Testis (tissue), 3 donors: ENCODE measurements around the gene MAEA. TPM values are rescaled to one million over a fixed set of nuclear protein-coding genes. Genes with fewer than 3 reads are reported as not detected.

Source experiments
- DNase-seq: peaks from one replicate; pipeline ENCODE4 v3.0.0-alpha.2; 2019
- H3K27ac ChIP-seq, 2 donors: fragments of 200-600 bp; sonication (generic); one replicate each; pipeline ENCODE4 v1.5.1; 2019
- H3K27me3 ChIP-seq: fragments of 200-600 bp; sonication (generic); one replicate; pipeline ENCODE4 v1.5.1; 2019
- H3K36me3 ChIP-seq: fragments of 200-600 bp; sonication (generic); one replicate; pipeline ENCODE4 v1.5.1; 2017; ENCODE audit warnings: low read depth; ENCODE audit errors: missing control alignments
- H3K4me1 ChIP-seq: fragments of 200-600 bp; sonication (generic); one replicate; pipeline ENCODE4 v1.5.1; 2019
- H3K4me3 ChIP-seq, 2 donors: fragments of 200-600 bp; sonication (generic); one replicate each; pipeline ENCODE4 v1.5.1; 2017 to 2019
- H3K9me3 ChIP-seq: fragments of 200-600 bp; sonication (generic); one replicate; pipeline ENCODE4 v1.5.1; 2017
- POLR2A ChIP-seq: fragments of 450-650 bp; IDR thresholded peaks from one replicate; pipeline ENCODE4 v1.6.1; 2017; ENCODE audit warnings: antibody characterized with exemption, mild to moderate bottlenecking, moderate library complexity
- WGBS, 2 donors: methylation state at CpG; one replicate each; pipeline ENCODE4 v1.1.5; 2018; 5-methylcytosine and 5-hydroxymethylcytosine counted together
- intact Hi-C: fragments of 100-400 bp; cut with DNase I; formaldehyde crosslinking; loops from one replicate; pipeline ENCODE4 v1.15.1; 2023; ENCODE audit warnings: low total_unique reads
- polyA plus RNA-seq: library from polyadenylated mRNA; stranded (reverse); fragments of 350-450 nt; fragmentation: Illumina TruSeq; extraction: RNeasy Lipid Tissue Mini Kit (QIAGEN cat#74804); gene quantifications from one replicate; pipeline ENCODE4 v1.2.3, GENCODE V29; 2014; ENCODE audit warnings: low read depth, low replicate concordance; ENCODE audit not compliant: insufficient read depth
- total RNA-seq, 2 donors: library from RNA; depleted of rRNA; stranded (reverse); fragments of >200 nt; gene quantifications; one replicate each; pipeline ENCODE4 v1.2.3, GENCODE V29; 2016
- TF ChIP-seq, protein P1 (sequence below), 3 experiments: fragments of 450-650 bp in 2 of 3; fragments of 200-600 bp in 1 of 3; sonication (generic) in 1 of 3; IDR thresholded peaks; one replicate each; pipeline ENCODE4 v1.5.1; 2016 to 2019; ENCODE audit warnings: antibody characterized with exemption in 3 of 3, mild to moderate bottlenecking in 2 of 3, moderate library complexity in 1 of 3

The MAEA gene
- total and polyA plus RNA-seq, 3 donors from 2014 or later = 71.2 to 129 (median 94.2) TPM

DNA sequence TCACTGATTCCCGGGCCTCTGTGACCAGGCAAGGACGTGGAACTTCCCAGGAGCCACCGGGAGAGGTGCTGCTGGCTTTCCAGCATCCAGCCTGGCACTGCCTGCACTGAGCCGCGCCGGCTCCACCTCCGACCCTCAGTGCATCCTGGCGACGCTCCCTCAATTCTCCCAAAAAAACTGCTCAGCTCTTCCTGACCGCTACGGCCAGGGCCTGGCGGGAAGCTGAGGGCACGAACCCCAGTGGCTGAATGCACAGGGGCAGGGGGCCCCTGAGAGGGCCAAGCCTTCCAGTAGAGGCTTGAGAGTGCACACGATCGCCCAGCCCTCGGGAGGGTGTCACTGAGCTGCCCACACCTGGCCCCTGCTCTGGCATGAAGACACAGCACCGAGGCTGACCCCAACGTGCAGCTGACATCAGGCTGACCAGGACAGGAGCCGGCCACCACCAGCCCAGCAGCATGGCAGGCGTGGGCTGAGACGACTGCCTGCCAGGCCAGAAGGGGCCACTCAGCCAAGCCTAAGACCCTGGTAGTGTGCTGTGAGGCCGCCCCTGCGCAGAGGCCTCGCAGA is 47.7 kb upstream of the MAEA start:
- no peak for DNase-seq
- H3K9me3 ChIP-seq = no peaks in the 10 kb centered on the region
- WGBS, 2 donors = 82 to 100% methylated on average over 3 to 23 of the region's 24 CpGs
- no peak for TF ChIP-seq POLR2A
- TF ChIP-seq, protein P1, sequence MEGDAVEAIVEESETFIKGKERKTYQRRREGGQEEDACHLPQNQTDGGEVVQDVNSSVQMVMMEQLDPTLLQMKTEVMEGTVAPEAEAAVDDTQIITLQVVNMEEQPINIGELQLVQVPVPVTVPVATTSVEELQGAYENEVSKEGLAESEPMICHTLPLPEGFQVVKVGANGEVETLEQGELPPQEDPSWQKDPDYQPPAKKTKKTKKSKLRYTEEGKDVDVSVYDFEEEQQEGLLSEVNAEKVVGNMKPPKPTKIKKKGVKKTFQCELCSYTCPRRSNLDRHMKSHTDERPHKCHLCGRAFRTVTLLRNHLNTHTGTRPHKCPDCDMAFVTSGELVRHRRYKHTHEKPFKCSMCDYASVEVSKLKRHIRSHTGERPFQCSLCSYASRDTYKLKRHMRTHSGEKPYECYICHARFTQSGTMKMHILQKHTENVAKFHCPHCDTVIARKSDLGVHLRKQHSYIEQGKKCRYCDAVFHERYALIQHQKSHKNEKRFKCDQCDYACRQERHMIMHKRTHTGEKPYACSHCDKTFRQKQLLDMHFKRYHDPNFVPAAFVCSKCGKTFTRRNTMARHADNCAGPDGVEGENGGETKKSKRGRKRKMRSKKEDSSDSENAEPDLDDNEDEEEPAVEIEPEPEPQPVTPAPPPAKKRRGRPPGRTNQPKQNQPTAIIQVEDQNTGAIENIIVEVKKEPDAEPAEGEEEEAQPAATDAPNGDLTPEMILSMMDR (IDR thresholded peaks at IDR 0.05) = no peak
- H3K4me1 ChIP-seq = peaks cover 28% of the 10 kb centered on the region
- intact Hi-C loops = no loop called here
- H3K36me3 ChIP-seq = no peaks in the 10 kb centered on the region
- no peak overlapping the region for H3K4me3 ChIP-seq
- no peaks in the 10 kb centered on the region for H3K27me3 ChIP-seq
- H3K27ac ChIP-seq = no peak overlapping the region

DNA sequence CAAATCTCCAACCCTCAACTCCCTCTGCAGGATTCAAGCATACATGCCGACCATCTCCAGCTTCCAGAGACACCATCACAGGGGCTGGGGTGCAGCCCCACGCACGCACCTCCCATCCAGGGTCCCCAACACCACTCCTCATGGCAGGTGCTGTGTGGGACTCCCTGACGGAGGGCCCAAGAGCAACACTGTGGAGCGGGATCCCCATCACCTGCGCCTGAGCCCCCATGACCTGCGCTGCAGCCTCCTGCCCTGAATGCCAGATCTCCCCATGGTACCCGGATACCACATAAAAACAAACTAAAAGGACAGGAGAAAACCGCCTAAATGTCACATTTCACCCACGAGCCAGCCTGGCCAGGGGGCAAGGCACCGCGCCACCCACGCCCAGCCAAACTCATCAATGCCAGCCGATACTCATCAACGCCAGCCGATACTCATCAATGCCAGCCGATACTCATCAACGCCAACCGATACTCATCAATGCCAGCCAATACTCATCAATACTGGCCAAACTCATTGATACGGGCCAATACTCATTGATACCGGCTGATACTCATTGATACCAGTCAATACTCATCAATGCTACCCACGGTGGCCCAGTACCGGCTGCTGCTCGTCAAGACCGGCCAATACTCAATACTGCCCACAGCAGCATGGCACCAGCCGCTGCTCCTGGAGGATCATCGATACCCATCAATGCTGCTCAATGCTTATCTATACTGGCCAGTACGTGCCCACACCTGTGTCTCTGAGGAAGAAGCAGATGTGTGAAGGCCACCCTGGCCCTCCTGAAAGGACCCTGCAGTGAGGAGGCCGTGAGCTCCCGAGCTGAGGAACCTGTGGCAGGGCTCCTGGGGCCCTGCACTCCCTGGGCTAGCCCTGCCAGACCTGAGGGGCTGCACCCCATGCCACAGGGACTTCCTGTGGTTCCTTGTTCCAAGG is 46.9 kb upstream of the MAEA start:
- WGBS, 2 donors = 95 to 96% methylated on average over 27 to 30 of the region's 30 CpGs
- H3K36me3 ChIP-seq = no peaks in the 10 kb centered on the region
- H3K4me3 ChIP-seq = no peak overlapping the region
- TF ChIP-seq POLR2A = no peak
- TF ChIP-seq, protein P1 (IDR thresholded peaks at IDR 0.05) = no peak
- H3K4me1 ChIP-seq = peaks cover 33% of the 10 kb centered on the region
- intact Hi-C loops = no loop called here
- H3K27me3 ChIP-seq = no peaks in the 10 kb centered on the region
- no peaks in the 10 kb centered on the region for H3K9me3 ChIP-seq
- H3K27ac ChIP-seq = no peak overlapping the region
- no peak for DNase-seq

DNA sequence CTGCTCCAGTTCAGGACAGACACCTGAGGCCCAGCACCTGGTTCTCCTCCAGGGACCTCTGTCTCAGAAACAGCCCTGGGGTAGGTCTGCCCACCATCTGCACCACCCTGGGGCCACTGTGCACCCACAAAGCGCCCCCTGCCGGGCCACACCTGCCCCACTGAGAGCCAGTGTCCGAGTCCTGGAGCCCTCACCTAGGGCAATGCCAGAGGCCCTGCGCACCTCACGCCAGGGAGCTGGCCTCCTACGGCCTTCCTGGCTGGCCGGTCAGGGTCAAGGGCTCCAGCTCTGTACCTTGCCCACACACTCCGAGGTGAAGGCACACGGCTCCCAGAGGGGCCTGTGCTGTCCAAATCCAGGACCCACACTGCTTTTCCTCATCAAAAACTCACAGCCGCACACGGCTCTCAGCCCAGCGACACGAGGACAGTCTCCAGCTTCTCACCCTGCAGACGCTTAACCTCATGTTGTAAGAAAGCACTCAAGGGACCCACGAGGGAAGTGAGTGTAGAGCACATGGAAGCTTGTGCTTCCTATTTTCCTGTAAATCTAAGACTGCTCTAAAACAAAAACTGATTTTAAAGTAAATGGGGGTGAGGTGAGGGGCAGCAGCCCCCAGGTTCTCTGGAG is 46.1 kb upstream of the MAEA start:
- H3K36me3 ChIP-seq = no peaks in the 10 kb centered on the region
- 71 to 76% methylated on average over 6 to 15 of the region's 15 CpGs for WGBS, 2 donors
- H3K9me3 ChIP-seq = no peaks in the 10 kb centered on the region
- no peak overlapping the region for H3K27ac ChIP-seq
- no peak for TF ChIP-seq POLR2A
- TF ChIP-seq, protein P1 (IDR thresholded peaks at IDR 0.05) = no peak
- intact Hi-C loops = no loop called here
- peaks cover 33% of the 10 kb centered on the region for H3K4me1 ChIP-seq
- no peaks in the 10 kb centered on the region for H3K27me3 ChIP-seq
- H3K4me3 ChIP-seq = no peak overlapping the region
- no peak for DNase-seq

DNA sequence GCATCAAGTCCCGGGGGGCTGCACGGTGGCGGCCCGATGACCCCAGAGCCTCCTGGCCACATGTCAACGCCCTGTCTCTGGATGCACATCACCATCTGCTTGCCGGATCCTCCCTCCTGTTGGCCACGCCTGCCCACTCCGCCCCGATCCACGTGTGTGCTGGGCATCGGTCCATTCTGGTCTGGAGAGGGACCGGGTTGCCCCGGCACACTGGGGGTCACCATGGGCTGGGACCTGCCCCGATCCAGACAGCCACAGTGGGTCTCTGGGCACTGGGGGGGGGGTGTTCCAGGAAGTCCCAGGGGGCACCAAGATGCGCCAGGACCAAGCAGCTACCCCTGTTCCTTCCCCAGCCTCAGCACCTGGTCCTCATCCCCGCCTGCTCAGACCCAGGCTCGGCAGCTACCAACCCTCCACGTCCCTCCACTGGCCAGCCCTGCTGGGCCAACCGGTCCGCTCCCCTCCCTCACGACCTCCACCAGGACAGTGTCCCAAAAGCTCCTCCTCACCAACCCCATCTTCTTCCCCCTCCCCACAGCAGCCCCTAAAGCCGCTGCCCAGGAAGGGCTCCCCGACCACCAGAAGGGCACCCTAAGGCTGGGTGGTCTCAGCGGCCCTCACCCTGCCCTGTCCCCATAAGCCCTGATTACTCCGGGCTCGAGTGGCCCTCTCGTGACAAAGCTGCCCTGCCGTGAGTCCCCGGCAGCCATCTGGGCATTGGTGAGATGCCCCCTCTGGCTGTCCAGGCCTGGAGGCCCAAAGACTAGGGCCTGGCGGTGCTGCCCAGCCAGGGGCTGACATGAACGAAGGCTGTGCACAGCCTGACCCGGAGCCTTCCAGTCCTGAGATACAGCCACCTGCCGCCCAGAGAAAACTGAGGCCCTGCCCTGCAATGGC is 45.4 kb upstream of the MAEA start:
- H3K27me3 ChIP-seq = no peaks in the 10 kb centered on the region
- H3K27ac ChIP-seq = no peak overlapping the region
- intact Hi-C loops = no loop called here
- DNase-seq = no peak
- peaks cover 33% of the 10 kb centered on the region for H3K4me1 ChIP-seq
- H3K4me3 ChIP-seq = no peak overlapping the region
- no peaks in the 10 kb centered on the region for H3K9me3 ChIP-seq
- no peak for TF ChIP-seq POLR2A
- TF ChIP-seq, protein P1 (IDR thresholded peaks at IDR 0.05) = no peak
- no peaks in the 10 kb centered on the region for H3K36me3 ChIP-seq
- WGBS, 2 donors = 76 to 79% methylated on average over 22 to 33 of the region's 33 CpGs
